ENCODE data around the gene PHC2. TPM values are rescaled to one million over a fixed set of nuclear protein-coding genes. Genes with fewer than 3 reads are reported as not detected.

PHC2 gene
- total and polyA plus RNA-seq, 9 of the 15 experiments (the other 6 are each of a cell fraction or from before 2014, with no cell fraction given), result 3.1 to 67.6 (median 34.6) TPM

GRCh38 chr1:33371334-33371733 is 59.6 kb downstream of the PHC2 start:
- Histone ChIP-seq H3K79me2 (ENCODE audit: control insufficient read depth, insufficient read depth, low read length) (no peaks in the 10 kb centered on the region), H4K20me1 (replicated peaks; ENCODE audit: control insufficient read depth, insufficient read depth, low read length) (peaks cover 29% of the 10 kb centered on the region), H3K4me3 (no peak overlapping the region), H3K9me1 (ENCODE audit: control insufficient read depth, insufficient read depth, low read length) (no peaks in the 10 kb centered on the region), H3K4me1 (replicated peaks in 1 of 2; ENCODE audit: control insufficient read depth in 2 of 2, insufficient read depth in 2 of 2, low read length in 2 of 2) (peaks cover 11 to 21% of the 10 kb centered on the region in 2 experiments), H3K4me2 (ENCODE audit: insufficient read depth, low read length) (no peak overlapping the region), H3K9ac (ENCODE audit: insufficient read depth in 1 of 2, low read depth in 2 of 2, low read length in 2 of 2) (no peak overlapping the region), H2AFZ (ENCODE audit: low read depth, low read length) (no peak overlapping the region), H3K27me3 (ENCODE audit: control insufficient read depth in 2 of 2, insufficient read depth in 2 of 2, low read length in 2 of 2) (peaks cover 23 to 40% of the 10 kb centered on the region in 2 experiments), H3K36me3 (ENCODE audit: control insufficient read depth, insufficient read depth, low read length) (no peaks in the 10 kb centered on the region), H3K27ac (ENCODE audit: extremely low read depth, low read depth, low read length) (no peak overlapping the region), H3K9me3 (replicated peaks; ENCODE audit: control insufficient read depth, insufficient read depth, low read depth, low read length) (no peaks in the 10 kb centered on the region)
- ATAC-seq (no peak), FAIRE-seq (no peak), DNase-seq (ENCODE audit: extremely low read depth in 1 of 4, low spot score in 3 of 4) (no peak)
- TF ChIP-seq MNT (conservative IDR thresholded peaks at IDR 0.05) (no peak), ZBTB9 (CRISPR knock-in tag; IDR thresholded peaks at IDR 0.05) (no peak), CTCFL (IDR thresholded peaks at IDR 0.05; ENCODE audit: borderline replicate concordance, insufficient read depth, low read depth, low read length, poor library complexity, severe bottlenecking) (no peak), MLX (CRISPR knock-in tag; conservative IDR thresholded peaks at IDR 0.05) (no peak), HEY1 (CRISPR knock-in tag; IDR thresholded peaks at IDR 0.05; ENCODE audit: borderline replicate concordance) (no peak), ZNF124 (CRISPR knock-in tag; IDR thresholded peaks at IDR 0.05) (no peak), ESRRB (CRISPR knock-in tag; IDR thresholded peaks at IDR 0.05; ENCODE audit: borderline replicate concordance) (no peak), SP2 (IDR thresholded peaks at IDR 0.05; ENCODE audit: extremely low read depth, low read depth, low read length, poor library complexity, severe bottlenecking) (no peak)
- in situ Hi-C loops (cut with MboI), result no loop called here
- intact Hi-C loops (cut with micrococcal nuclease), result loop anchor here (5.0 kb wide), 2 partner anchors 86 to 101 kb away; partner anchors contain the start of gene ZSCAN20
- POLR2A ChIA-PET, result interaction anchor here (1.4 to 1.8 kb wide), 2 partner anchors 21 to 32 kb away, joined by 4 to 6 read pairs; no protein-coding TSS in a partner anchor
- 10% methylated on average over 9 of the region's 9 CpGs for WGBS (ENCODE audit: insufficient coverage, low coverage, missing lambda C conversion rate)
- CTCF ChIA-PET (ENCODE audit: low intra/inter-chr PET ratio), result no interaction called here
- no TSS peak for BruUV-seq (replicated peaks)

Data from K562 (cell line).